NCI-H2107 (cell line): Measurements from ENCODE around the gene NPR3.

Experiments
- DNase-seq: peaks from one replicate; lab custom pipeline; 2025; lab: John Stamatoyannopoulos, UW

Gene NPR3

DNA sequence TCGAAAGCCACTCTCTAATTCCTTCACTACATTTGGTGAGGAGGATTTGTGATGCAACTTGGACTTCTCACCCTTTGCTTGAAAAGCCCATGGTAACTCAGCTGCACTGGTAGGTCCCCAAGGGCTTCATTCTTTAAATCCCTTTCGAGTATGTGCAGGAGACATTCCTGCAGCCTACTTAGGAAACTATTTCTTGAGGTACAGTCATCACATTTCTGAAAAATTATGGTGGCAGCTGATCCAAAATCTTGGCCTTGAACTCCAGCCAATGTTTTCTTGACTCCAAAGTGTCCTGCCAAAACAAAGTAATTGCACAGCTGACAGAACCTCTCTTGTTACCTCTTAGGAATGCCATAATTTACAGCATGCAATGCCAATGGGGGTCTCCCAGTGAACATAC is 99.7 kb downstream of the NPR3 start:
- no peak for DNase-seq

DNA sequence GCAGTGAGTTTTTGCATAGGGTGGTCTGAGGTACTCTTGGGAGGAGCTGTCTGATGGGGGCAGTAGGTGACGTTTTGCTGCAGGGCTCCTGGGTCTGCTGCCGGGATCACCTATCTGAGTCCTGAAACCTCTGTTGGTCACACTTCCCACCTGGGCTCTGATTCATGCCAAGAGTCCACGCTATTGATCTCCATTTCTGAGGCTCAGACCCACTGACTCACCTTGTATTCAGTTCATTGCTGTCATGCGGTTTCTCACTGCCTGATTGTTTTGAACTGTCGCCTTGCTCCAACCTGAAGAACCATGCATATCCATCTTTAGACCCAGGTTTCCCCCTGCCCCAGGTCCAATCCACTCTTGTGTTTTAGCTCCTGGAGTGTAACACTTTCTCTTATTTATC is 101.3 kb downstream of the NPR3 start:
- DNase-seq, result no peak

DNA sequence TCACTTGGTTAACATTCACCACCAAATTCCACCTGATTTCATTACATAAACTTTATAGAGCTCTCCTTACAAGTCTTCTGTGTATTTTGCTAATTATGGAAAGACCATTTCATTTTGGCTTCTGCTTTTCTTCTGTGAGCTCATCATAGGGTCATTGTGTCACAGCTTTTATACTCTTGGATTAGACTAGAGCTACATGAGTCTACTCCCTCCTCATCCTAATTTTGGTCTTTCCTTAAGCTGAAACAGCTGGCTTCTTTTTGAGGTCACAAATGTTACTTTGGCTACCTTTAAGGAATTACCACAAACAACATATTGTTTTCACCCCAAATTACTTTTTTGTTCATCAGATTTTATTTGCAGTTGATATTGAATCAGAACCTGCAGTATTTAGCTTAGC is 103.0 kb downstream of the NPR3 start:
- DNase-seq, result no peak

DNA sequence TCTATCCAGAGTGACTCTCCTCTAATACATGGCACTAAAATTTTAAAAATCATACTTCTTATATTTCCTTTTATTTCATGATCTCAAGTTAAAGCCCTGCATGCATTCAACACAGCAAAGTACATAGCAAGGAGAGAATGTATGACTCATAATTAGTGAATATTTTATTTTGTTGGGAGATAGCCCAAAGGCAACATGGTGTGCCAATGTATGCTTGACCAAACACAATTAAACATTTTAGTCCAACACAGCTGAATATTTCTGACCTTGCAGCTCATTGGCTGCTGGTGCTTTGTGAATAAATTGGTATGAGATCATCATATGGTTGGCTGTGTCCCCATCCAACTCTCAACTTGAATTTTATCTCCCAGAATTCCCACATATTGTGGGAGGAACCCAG is 103.5 kb downstream of the NPR3 start:
- no peak for DNase-seq

DNA sequence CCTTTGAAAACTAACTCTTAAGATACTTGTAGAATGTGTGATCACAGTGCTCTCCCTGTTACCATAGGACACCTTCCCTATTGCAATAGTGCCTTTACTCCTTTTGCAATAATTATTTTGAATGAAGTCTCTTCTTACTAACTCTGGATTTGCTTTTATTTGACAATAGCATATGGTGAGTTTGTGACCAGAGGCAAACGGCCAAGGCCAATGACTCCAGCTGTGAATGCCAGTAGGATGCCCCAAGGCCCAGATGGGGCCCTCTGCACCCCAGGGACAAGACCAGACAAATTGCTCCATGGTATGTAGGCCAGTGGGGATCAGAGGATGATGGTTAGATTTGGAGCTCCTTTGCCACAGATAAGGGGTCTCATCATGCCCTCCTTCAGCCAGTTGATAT is 116.9 kb downstream of the NPR3 start:
- no peak for DNase-seq

DNA sequence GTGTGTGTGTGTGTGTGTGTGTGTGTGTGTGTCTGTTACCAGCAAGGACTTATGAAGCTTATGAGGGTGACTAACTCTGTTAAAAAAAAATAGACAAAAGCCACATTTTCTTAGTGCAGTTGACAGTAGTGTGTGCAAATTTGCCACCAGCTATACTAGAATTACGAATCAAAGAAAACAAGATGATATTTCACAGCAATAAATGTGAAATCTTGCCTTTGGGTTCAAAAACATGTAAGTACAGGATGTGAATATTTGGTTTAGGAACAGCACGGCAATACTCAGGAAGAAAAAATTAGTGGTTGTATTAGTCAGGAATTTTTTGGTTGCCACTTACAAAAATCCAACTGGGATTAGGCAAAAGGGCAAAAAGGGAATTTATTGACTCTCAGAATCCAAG is 117.4 kb downstream of the NPR3 start:
- no peak for DNase-seq

DNA sequence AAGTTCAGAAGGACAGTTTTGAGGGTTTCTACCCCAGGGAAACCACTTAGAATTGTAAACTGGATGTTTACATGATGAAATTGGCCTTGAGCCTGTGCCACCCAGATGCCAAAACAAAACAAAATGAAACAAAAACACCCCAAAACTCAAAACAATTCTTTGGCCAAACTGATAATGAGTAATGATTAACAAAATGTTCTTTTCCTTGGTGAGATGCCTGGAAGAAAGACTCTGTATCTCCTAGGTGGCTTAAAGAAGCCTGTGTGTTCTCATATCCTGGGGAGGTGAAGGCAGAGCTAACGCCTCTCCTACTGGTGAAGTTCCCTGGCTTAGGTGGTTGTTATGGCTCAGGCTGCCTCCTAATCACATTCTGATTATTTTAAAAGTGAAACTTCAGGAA is 120.5 kb downstream of the NPR3 start:
- DNase-seq, result no peak

DNA sequence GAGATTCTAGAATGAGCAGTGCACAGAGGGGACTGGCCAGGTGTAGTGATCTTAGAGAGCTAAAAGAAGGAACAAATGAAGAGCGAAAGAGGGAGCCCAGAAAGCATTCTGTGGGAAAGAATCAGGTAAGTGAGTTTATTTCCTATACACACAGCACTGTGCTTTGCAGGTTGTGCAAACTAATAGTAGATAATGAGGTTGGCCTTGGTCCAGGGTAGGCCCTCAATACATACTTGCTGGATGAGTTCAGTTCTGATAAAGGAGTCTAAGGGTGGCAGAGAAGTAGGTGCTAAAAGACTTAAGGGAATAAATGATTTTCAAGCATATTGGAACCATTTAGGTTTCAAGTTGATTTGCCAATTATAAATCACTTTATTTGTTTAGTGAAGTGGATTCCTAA is 122.0 kb downstream of the NPR3 start:
- no peak for DNase-seq

DNA sequence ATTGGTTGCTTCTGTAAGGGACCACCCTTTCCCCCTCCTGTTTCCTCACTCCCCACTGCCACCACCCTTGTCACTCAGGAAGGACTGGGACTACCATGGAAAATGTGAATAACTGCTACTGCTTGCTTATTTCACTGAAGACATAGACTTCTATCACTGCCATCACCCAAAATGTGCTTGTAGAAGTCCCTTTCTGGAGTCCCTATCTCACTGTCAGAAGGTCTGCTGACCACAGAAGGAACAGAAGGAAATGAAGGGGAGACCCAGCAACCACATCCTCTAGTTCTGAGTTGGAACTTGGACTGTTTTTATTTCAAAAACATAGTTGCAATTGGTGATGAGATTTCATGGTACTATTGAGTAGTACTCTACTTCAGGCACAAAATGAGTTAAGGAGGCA is 122.5 kb downstream of the NPR3 start:
- DNase-seq, result no peak

DNA sequence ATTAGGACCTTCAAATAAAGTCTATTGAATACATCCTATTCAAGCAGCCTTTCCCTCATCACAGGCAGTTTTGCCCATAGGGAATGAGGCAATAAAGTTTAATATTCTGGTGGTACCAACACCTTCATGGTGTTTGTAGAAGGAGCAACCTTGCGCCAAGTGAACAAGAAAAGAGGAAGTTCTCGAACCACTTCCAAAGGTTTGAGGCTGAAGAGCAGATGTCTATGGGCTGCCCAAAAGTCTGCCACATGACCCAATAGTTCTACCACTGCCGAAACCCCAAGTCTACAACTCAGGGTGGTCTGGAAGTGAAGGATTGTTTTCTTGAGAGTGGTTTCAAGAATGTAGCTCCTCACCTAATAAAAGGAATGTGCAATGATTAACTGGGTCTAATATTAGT is 123.1 kb downstream of the NPR3 start:
- no peak for DNase-seq

DNA sequence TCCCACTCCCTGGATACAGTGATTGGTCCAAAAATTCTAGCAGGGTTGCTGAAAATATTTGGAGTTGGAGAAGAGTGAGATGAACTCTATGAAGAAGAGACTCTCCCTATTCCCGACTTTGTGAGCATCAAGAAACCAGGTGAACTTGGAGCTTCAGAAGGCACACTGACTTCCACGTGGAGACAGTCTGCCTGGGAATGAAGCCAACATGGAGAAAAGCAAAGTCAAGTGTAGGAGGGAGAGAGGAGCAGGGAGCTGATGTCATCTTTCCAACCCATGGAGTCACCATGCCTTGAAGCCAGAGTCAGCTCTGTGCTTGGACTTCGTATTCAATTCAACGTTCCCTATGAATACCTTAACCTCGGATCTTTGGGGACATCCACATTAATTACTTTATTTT is 125.1 kb downstream of the NPR3 start:
- no peak for DNase-seq

DNA sequence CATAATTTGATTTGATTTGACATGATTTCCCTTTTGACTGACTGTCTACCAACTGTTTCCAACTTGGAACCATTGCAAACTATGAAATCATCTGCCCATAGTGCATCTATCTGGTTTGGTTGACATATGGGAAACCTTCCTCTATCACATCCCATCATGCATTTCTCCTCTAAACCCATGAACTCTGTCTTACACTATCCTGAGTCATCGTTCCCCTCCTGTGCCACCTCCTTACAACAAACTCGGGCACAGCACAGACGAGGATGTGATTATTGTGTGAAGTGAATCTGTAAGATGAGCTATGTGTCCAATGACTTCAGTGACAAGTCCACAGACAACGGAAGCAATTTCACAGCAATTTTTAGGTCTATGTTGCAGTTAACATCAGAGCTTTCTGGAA is 126.1 kb downstream of the NPR3 start:
- DNase-seq, result no peak

DNA sequence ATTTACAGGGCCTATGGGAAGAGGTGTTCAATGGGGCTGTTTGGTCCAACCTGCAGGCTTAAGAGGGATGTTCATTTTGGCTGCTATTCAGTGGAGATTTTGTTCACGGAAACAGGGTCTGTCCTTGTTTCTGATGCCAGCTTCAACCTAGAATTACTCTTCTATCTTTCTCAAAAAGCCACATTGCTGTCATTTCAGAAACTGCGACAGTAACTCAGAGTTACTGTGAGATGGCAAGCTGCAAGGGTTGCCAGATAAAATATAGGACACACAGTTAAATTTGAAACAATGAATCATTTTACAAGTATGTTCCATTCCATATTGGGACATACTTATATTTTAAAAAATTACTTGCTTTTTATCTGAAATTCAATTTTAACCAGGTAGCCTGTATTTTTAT is 128.0 kb downstream of the NPR3 start:
- DNase-seq, result no peak

DNA sequence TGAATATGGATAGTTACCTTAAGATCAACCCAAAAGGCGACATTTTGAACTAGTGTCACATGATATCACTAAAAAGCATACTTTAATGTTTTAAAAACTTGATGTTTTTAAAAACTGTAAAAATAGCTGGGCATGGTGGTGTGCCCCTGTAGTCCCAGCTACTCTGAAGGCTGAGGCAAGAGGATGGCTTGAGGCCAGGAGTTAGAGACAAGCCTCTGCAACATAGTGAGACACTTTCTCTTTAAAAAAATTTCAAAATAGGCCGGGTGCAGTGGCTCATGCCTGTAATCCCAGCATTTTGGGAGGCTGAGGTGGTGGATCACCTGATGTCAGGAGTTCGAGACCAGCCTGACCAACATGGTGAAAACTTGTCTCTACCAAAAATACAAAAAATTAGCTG is 129.5 kb downstream of the NPR3 start:
- DNase-seq, result no peak
